IPS DF 4.7 (cell line): ENCODE data around the gene PSG6.
"Not testable (repeated sequence)": the region's sequence is repeated elsewhere in the genome, so short reads cannot be mapped to it uniquely, and the experiment has no call there.

Source experiments
- DNase-seq: peaks from one replicate; pipeline ENCODE4 v3.0.0-alpha.2; 2013; ENCODE audit warnings: low spot score; ENCODE audit errors: extremely low read depth

Gene PSG6

GRCh38 chr19:42917634-42918033 lies at the start of gene PSG6:
Gene PSG6 (minus strand): TSS chr19:42917894. CDS start chr19:42917792, 102 bp downstream.
- not testable (repeated sequence) for DNase-seq

- DNase-seq, result no peak
Observed at GRCh38 chr19:42965176-42965575, 47.5 kb upstream of the PSG6 start.

GRCh38 chr19:42961119-42961518 lies 43.4 kb upstream of the PSG6 start:
- DNase-seq, result no peak

- not testable (repeated sequence) for DNase-seq
Observed at GRCh38 chr19:42952126-42952525, 34.4 kb upstream of the PSG6 start.

DNA sequence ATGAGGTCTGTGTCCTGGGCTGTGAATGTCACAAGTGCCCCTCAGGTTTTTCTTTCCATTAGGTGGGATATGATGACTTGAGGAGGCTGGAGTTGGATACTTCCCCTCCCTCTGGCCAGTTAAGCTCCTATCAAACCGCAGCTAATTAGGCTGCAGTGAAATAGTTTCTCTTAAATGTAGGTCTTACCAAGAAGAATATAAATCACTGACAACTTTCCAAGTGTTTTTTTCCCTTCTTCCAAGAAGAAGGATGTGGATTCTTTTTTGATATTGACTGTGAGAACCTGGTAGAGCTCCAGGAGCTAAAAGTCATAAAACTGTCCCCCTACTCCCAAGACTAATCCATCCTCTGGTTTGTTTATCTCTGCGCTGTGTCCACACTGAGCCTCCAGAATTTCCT lies 33.8 kb upstream of the PSG6 start:
- DNase-seq, result not testable (repeated sequence)

- DNase-seq, result no peak
Observed at GRCh38 chr19:42942187-42942789, 24.6 kb upstream of the PSG6 start.

DNA sequence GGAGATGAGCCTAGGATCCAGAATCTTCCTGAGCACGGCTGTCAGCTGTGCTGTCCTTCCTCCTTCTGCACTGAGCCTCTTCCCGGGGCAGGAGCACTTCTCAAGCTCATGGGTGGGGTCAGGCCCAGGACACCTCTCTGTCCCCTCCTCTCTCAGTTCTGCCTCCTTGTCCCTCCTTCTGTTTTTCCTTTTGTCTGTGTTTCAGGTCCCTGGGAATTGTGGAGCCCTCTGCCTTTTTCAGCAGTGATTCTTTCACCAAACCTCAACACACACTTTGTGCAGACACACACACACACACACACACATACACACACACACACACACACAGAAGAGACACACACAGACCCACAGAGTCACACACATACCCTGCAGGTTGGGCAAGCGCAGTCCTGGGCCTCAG lies 19.4 kb upstream of the PSG6 start, which contains the start of gene PSG7:
PSG7 (minus strand) TSS at position 101 of the 400 bp plus-strand sequence. CDS start 131 bp downstream, outside the sequence.
- not testable (repeated sequence) for DNase-seq

DNA sequence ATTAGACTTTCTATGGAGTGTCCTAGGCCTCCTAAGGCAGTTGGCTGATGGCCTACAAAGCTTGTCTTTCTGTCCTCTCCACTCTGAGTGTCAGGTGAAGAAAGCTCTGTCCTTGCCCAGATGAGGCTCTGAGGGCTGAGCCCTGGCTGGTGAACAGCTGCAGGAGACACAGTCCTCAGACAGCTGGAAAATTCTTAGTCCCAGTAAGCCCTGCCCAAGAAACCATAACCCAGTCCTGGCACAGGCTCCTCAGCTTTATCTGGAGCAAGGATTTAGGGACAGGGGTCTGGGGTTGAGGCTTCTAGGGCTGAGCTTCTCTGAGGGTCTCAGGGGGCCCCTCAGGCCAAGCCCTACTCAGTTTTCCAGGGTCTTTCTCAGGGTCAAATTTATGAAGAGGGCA lies 17.0 kb upstream of the PSG6 start:
- DNase-seq, result not testable (repeated sequence)

GRCh38 chr19:42934183-42934582 lies 16.5 kb upstream of the PSG6 start:
- DNase-seq, result not testable (repeated sequence)

DNA sequence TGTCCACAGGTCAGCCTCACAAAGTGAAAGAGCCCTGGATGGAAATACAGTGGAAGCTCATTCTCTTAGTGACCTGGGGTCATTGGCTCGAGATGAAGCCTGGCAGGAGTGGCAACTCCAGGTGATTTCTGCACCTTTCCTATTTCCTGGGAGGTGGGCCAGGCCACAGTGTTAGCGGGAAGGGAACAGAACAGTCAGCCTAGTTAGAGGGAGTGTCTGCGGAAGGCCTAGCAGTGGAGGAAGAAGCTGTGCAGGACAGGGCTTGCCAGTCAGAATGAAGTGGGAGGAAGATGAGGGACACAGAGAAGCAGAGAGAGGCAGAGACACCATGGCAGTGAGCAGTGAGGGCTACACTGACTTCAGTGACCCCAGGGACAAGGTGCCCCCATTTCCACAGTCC lies 15.7 kb upstream of the PSG6 start:
- not testable (repeated sequence) for DNase-seq

DNA sequence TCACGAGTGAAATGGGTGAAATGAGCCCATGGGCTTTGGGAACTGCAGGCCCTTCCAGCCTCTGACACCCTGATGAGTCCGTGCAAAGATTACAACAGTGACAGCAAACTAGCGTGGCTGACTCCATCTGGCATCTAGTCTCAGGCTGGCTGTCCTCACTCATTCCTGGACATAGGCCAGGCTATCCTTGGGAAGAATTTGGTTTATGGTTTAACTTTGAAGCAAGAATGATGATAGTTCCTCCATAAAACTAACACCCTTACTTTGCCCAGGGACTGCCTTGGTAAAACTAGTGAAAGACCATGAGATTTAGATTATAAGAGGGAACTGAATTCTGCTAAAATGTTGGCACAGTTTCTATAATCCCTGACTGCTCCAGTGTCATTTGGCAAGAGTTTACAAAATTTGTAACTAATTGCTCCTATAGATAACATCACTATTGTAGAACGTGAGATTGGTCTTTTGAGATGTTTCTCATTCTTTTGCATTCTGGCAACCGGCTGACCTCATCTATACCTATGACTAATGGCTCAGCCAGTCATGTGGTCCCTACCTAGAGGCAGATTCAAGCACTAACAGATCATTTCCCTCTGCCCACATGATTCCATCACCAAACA lies 14.9 kb upstream of the PSG6 start:
- DNase-seq, result not testable (repeated sequence)

- not testable (repeated sequence) for DNase-seq
Observed at GRCh38 chr19:42930214-42930613, 12.5 kb upstream of the PSG6 start.

DNA sequence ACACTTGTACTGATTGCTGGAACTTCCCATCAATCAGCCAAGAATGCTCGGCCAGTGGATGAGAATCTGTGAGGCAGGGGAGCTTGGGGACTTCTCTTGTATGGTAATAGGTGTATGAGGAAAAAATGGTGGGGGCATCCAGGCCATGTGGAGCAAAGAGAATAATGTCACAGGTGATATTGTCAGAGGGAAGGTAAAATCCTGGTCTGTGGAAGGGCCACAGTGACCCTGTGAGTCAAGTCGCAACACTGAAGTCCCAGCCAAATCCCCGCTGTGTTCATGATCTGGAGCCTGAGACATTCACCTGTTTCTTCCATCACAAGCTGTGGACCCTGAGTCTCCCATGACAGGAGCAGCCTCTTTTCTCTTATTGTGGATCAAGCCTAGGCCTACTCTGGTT lies 11.2 kb upstream of the PSG6 start:
- no peak for DNase-seq

DNA sequence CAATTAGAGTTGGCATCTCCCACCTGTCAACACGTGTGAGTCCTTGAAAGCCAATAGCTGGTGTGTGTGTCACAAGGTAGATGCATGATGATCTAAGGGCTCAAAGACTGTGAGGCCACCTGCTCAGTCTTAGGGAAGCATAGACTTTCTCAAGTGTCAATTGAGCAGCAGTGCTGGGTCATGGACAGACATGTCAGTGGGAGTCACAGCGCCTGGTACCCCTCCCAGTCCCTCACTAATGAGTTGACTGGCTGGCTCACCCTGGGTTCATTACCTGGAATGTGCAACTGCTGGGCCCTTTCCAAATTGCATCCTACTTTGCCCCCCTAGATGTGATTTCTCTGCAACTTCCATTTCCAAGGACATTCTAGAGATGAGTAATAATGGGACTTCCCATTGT lies 9.1 kb upstream of the PSG6 start:
- no peak for DNase-seq

DNA sequence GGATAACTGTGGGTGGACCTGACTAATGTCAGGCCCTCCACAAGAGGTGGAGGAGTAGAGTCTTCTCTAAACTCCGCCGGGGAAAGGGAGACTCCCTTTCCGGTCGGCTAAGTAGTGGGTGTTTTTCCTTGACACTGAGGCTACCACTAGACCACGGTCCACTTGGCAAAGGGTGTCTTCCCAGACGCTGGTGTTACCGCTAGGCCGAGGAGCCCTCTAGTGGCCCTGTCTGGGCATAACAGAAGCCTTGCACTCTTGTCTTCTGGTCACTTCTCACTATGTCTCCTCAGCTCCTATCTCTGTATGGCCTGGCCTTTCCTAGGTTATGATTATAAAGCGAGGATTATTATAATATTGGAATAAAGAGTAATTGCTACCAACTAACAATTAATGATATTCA lies 5.4 kb upstream of the PSG6 start:
- not testable (repeated sequence) for DNase-seq

GRCh38 chr19:42920971-42921370 lies 3.3 kb upstream of the PSG6 start:
- not testable (repeated sequence) for DNase-seq

DNA sequence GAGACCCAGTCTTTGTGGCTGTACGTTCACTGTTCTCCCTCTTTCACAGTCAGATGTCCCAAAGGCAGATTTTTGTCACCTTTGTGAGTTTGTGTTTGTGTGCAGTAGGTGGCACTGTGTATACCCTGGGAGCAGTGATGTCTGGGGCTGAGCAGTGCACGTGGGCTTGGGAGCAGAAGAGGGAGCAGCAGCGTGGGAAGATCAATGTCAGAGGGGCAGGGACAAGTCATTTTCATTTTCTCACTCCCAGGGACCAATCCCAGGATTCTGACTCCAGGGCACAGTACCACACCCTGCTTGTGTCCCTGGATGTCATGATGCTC lies 2.0 kb upstream of the PSG6 start:
- DNase-seq, result no peak

DNA sequence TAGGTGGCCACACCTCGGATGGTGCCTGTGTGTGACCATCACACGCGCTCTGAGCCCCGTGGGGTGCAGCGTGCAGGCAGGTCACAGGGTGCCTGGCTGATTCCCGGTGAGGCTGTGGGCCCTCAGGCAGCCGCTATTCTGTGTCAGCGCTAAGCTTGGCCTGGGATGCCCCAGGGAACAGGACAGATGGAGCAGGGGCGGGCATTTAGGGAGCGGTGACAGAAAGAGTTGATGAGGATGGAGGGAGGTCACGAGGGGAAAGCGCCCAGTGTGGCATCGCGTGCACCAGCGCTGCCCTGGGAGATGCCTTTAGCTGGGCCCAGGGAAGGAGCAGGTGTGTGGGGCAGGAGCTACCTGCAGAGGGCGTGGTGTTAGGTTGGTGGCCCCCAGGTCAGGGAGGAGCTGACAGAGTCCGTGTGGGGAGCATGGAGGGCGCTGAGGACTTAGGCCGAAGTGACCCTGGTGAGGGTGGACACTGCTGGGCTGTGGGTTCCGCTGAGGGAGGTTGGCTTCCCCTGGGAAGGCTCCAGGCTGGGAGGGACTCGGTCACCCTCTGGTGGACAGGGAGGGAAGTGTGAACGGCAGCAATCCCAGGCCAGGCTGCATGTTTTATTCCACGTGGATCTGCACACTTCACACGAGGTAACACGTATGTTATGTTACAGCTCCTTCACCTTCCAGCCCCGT lies 1.5 kb upstream of the PSG6 start:
- DNase-seq, result not testable (repeated sequence)

- DNase-seq, result not testable (repeated sequence)
Observed at GRCh38 chr19:42918377-42919069, 829 bp upstream of the PSG6 start.

DNA sequence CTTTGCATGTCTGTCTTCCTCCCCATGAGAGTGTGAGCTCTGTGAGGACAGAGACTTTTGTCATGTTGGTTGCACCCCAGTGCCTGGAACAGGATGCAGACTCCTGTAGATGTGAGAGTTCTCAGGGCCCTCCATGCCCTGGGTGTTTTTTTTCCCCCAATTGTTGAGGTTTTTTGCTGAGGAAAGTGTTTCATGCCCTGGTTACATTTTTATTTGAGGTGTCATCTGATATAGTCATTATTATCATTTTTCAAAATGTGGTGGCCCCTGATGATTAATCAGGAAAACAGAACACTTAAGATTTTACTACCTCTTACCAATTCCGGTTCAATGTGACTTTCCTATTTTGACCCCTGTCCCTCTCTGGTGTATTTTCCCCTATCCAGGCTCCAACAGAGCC lies 763 bp downstream of the PSG6 start:
- DNase-seq, result not testable (repeated sequence)

DNA sequence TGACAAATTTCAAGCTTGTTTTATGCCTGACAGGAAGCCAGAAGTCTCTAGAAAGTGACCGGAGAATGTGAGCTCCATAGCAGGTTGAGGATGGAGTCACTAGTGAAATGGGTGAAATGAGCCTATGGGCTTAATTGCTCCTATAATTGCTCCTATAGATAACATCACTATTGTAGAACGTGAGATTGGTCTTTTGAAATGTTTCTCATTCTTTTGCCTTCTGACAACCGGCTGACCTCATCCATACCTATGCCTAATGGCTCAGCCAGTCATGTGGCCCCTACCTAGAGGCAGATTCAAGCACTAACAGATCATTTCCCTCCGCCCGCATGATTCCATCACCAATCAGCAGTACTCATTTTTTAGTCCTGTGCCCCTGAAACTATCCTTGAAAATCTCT lies 4.2 kb downstream of the PSG6 start:
- DNase-seq, result not testable (repeated sequence)

GRCh38 chr19:42912941-42913340 lies 4.8 kb downstream of the PSG6 start:
- not testable (repeated sequence) for DNase-seq
